ENCODE results near the gene RNF169. TPM values are rescaled to one million over a fixed set of nuclear protein-coding genes. Genes with fewer than 3 reads are reported as not detected.
"Not testable (repeated sequence)": the region's sequence is repeated elsewhere in the genome, so short reads cannot be mapped to it uniquely, and the experiment has no call there.

RNF169 gene
- total and polyA plus RNA-seq, 9 of the 15 experiments (the other 6 are each of a cell fraction or from before 2014, with no cell fraction given) = 0.68 to 18.1 (median 10.1) TPM

- FAIRE-seq = no peak
- POLR2A ChIA-PET = no interaction called here
- Histone ChIP-seq H3K4me3 (no peak overlapping the region), H3K9ac (ENCODE audit: insufficient read depth in 1 of 2, low read depth in 2 of 2, low read length in 2 of 2) (no peak overlapping the region), H3K4me2 (ENCODE audit: insufficient read depth, low read length) (no peak overlapping the region), H3K4me1 (replicated peaks in 1 of 2; ENCODE audit: control insufficient read depth in 2 of 2, insufficient read depth in 2 of 2, low read length in 2 of 2) (no peaks in the 10 kb centered on the region), H3K36me3 (ENCODE audit: control insufficient read depth, insufficient read depth, low read length) (peaks cover 60% of the 10 kb centered on the region), H4K20me1 (replicated peaks; ENCODE audit: control insufficient read depth, insufficient read depth, low read length) (no peaks in the 10 kb centered on the region), H3K9me3 (replicated peaks; ENCODE audit: control insufficient read depth, insufficient read depth, low read depth, low read length) (peaks cover 31% of the 10 kb centered on the region), H3K9me1 (ENCODE audit: control insufficient read depth, insufficient read depth, low read length) (no peaks in the 10 kb centered on the region), H3K27ac (ENCODE audit: extremely low read depth, low read depth, low read length) (no peak overlapping the region), H3K27me3 (ENCODE audit: control insufficient read depth in 2 of 2, insufficient read depth in 2 of 2, low read length in 2 of 2) (no peaks in the 10 kb centered on the region), H3K79me2 (ENCODE audit: control insufficient read depth, insufficient read depth, low read length) (no peaks in the 10 kb centered on the region; the same call in 2 of the 3 replicates), H2AFZ (ENCODE audit: low read depth, low read length) (no peak overlapping the region)
- TF ChIP-seq MAFG (tag; conservative IDR thresholded peaks at IDR 0.05) (peak; percentile 57), ZNF316 (IDR thresholded peaks at IDR 0.05) (peak; percentile 86), PTBP1 (IDR thresholded peaks at IDR 0.05; ENCODE audit: low read depth, low read length) (no peak), CBX3 (IDR thresholded peaks at IDR 0.05; ENCODE audit: borderline replicate concordance in 1 of 2, low read length in 2 of 2) (peak in 1 of 2 experiments; percentile 15; a peak in 1 of 3 replicates), SIN3A (IDR thresholded peaks at IDR 0.05; ENCODE audit: borderline replicate concordance in 2 of 2, control insufficient read depth in 1 of 2, low read depth in 2 of 2, low read length in 2 of 2) (no peak), SMARCB1 (IDR thresholded peaks at IDR 0.05; ENCODE audit: insufficient read length, low read depth) (no peak), ETV5 (CRISPR knock-in tag; IDR thresholded peaks at IDR 0.05; ENCODE audit: low read depth) (no peak), C11orf30 (IDR thresholded peaks at IDR 0.05; ENCODE audit: low read depth) (peak; percentile 65), RBM14 (IDR thresholded peaks at IDR 0.05; ENCODE audit: borderline replicate concordance, insufficient read depth, low read depth, low read length) (no peak), ZNF507 (tag; conservative IDR thresholded peaks at IDR 0.05) (peak; percentile 79), MAFK (IDR thresholded peaks at IDR 0.05; ENCODE audit: low read length) (peak; percentile 66), MAFF (IDR thresholded peaks at IDR 0.05; ENCODE audit: low read length) (peak; percentile 58)
- in situ Hi-C loops (cut with MboI) = no loop called here
- no TSS peak for BruUV-seq (replicated peaks)
- DNase-seq (ENCODE audit: extremely low read depth in 1 of 4, low spot score in 3 of 4) = no peak
- CTCF ChIA-PET (ENCODE audit: low intra/inter-chr PET ratio) = no interaction called here
- intact Hi-C loops (cut with micrococcal nuclease) = no loop called here
- 100% methylated on average over 1 of the region's 1 CpG for WGBS (ENCODE audit: insufficient coverage, low coverage, missing lambda C conversion rate)
- no peak for ATAC-seq
These were observed 75.8 kb downstream of the RNF169 start for GRCh38 chr11:74824285-74824982.

- H3K79me2 ChIP-seq (ENCODE audit: control insufficient read depth, insufficient read depth, low read length); H2AFZ ChIP-seq (ENCODE audit: low read depth, low read length); DNase-seq (ENCODE audit: extremely low read depth in 1 of 4, low spot score in 3 of 4); H3K4me3 ChIP-seq; CTCF ChIA-PET (ENCODE audit: low intra/inter-chr PET ratio); intact Hi-C loops (cut with micrococcal nuclease); ATAC-seq; FAIRE-seq; H3K27me3 ChIP-seq (ENCODE audit: control insufficient read depth in 2 of 2, insufficient read depth in 2 of 2, low read length in 2 of 2); H3K9ac ChIP-seq (ENCODE audit: insufficient read depth in 1 of 2, low read depth in 2 of 2, low read length in 2 of 2); H4K20me1 ChIP-seq (replicated peaks; ENCODE audit: control insufficient read depth, insufficient read depth, low read length); H3K27ac ChIP-seq (ENCODE audit: extremely low read depth, low read depth, low read length); POLR2A ChIA-PET; H3K4me2 ChIP-seq (ENCODE audit: insufficient read depth, low read length); H3K4me1 ChIP-seq (replicated peaks in 1 of 2; ENCODE audit: control insufficient read depth in 2 of 2, insufficient read depth in 2 of 2, low read length in 2 of 2); BruUV-seq (replicated peaks); in situ Hi-C loops (cut with MboI); H3K9me1 ChIP-seq (ENCODE audit: control insufficient read depth, insufficient read depth, low read length): not testable (repeated sequence)
- Histone ChIP-seq H3K36me3 (ENCODE audit: control insufficient read depth, insufficient read depth, low read length) (peaks cover 53% of the 10 kb centered on the region), H3K9me3 (replicated peaks; ENCODE audit: control insufficient read depth, insufficient read depth, low read depth, low read length) (peaks cover 31% of the 10 kb centered on the region)
- 54% methylated on average over 2 of the region's 2 CpGs for WGBS (ENCODE audit: insufficient coverage, low coverage, missing lambda C conversion rate)
These were observed 76.9 kb downstream of the RNF169 start for GRCh38 chr11:74825596-74825995.

All from K562 (cell line).